ENCODE results near the gene PPP1R9B. TPM values are rescaled to one million over a fixed set of nuclear protein-coding genes. Genes with fewer than 3 reads are reported as not detected.

The PPP1R9B gene
- total and polyA plus RNA-seq, 2 experiments from 2014 or later: 6.2 to 59.4 TPM

DNA sequence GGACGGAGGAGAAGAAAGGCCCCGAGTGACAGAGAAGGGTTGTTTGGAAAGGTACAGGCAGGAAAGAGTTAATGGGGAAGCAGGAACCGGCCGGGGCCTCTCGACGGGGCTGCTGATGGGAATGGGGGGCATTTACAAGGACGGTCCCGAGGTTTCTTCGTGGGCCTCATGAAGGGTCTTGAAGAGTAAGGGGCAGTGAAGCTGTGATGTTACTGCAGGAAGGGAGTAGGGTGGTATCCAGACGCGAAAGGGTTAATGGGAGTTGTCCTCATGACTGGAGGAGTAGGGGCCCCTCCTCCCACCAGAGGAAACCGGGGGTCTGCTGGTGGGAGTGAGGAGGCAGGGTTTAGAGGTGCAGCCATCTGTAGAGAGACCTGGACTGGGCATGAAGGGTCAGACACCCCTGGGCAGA, 54.8 kb downstream of the PPP1R9B start:
- DNase-seq (ENCODE audit: low read depth in 1 of 2, low spot score in 1 of 2): peak in 1 of 2 donors; percentile 46

GRCh38 chr17:50094753-50095619, 55.5 kb downstream of the PPP1R9B start, which contains the start of gene PDK2:
TSS of gene PDK2 (plus strand) at chr17:50095351. CDS start at chr17:50095436, 85 bp downstream.
- Histone ChIP-seq H3K4me3 (peak within 1 kb of the TSS; percentile 72), H3K36me3 (peaks cover 6% of the 10 kb centered on the region), H3K27me3 (no peaks in the 10 kb centered on the region), H3K4me1 (ENCODE audit: low read depth) (peaks cover 3% of the 10 kb centered on the region), H3K27ac (peak within 1 kb of the TSS; percentile 76), H3K9me3 (ENCODE audit: low read depth) (no peaks in the 10 kb centered on the region)
- DNase-seq (ENCODE audit: low read depth in 1 of 2, low spot score in 1 of 2): peak; percentile 97 to 98
- no peak for TF ChIP-seq CTCF (IDR thresholded peaks at IDR 0.05; ENCODE audit: low read depth, low read length)

More for the DNA sequence above, 54.8 kb downstream of the PPP1R9B start:
- Histone ChIP-seq H3K36me3 (peaks cover 6% of the 10 kb centered on the region), H3K27ac (peak overlapping the region; percentile 76), H3K4me3 (peak overlapping the region; percentile 72), H3K4me1 (ENCODE audit: low read depth) (peaks cover 5% of the 10 kb centered on the region), H3K27me3 (no peaks in the 10 kb centered on the region), H3K9me3 (ENCODE audit: low read depth) (no peaks in the 10 kb centered on the region)
- TF ChIP-seq CTCF (IDR thresholded peaks at IDR 0.05; ENCODE audit: low read depth, low read length): no peak

DNA sequence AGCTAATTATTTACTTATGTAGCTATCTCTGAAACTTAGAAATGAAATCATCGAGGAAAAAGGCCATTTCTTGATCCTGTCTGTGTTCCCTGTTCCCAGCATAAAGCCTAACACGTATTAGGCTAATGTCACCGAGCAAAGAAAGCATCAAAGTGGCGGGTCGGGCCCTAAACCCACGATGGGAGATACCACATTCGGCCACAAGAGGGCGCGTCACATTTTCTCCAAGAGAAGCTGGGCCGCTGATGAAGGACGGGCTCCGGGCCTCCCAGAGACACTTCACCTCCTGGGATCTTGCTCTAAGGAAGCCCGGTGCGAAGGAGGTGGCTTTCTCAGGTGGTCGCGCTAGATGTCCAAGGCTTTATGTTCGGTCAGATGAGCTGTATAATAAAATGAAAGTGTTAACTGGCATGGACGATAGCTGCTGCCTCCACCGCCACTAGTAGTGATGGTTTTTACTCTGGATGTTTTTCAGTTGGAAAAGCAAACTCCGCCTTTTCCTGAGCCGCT, 56.2 kb downstream of the PPP1R9B start:
- TF ChIP-seq CTCF (IDR thresholded peaks at IDR 0.05; ENCODE audit: low read depth, low read length): peak; percentile 82
- peak; percentile 90 to 95 for DNase-seq (ENCODE audit: low read depth in 1 of 2, low spot score in 1 of 2)
- Histone ChIP-seq H3K9me3 (ENCODE audit: low read depth) (no peaks in the 10 kb centered on the region), H3K36me3 (peaks cover 6% of the 10 kb centered on the region), H3K4me3 (peak overlapping the region; percentile 10), H3K4me1 (ENCODE audit: low read depth) (peaks cover 3% of the 10 kb centered on the region), H3K27ac (peak overlapping the region; percentile 7), H3K27me3 (no peaks in the 10 kb centered on the region)

DNA sequence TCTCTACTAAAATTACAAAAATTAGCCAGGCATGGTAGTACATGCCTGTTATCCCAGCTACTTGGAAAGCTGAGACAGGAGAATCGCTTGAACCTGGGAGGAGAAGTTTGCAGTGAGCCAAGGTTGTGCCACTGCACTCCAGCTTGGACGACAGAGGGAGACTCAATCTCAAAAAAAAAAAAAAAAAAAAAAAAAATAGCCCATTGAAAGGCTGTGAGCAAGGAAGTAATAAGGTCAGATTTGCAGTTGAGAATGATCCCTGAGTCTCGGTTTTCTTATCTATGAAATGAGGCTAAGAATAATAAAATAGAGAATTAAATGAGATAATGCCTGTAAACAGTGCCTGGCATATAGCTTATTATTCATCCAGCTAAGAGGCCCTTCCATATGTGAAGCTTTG, 56.7 kb downstream of the PPP1R9B start:
- peaks cover 3% of the 10 kb centered on the region for H3K4me1 ChIP-seq (ENCODE audit: low read depth)
- peaks cover 6% of the 10 kb centered on the region for H3K36me3 ChIP-seq
- no peak for DNase-seq (ENCODE audit: low read depth in 1 of 2, low spot score in 1 of 2)
- TF ChIP-seq CTCF (IDR thresholded peaks at IDR 0.05; ENCODE audit: low read depth, low read length): no peak
- no peaks in the 10 kb centered on the region for H3K9me3 ChIP-seq (ENCODE audit: low read depth)
- no peak overlapping the region for H3K4me3 ChIP-seq
- no peaks in the 10 kb centered on the region for H3K27me3 ChIP-seq
- no peak overlapping the region for H3K27ac ChIP-seq

DNA sequence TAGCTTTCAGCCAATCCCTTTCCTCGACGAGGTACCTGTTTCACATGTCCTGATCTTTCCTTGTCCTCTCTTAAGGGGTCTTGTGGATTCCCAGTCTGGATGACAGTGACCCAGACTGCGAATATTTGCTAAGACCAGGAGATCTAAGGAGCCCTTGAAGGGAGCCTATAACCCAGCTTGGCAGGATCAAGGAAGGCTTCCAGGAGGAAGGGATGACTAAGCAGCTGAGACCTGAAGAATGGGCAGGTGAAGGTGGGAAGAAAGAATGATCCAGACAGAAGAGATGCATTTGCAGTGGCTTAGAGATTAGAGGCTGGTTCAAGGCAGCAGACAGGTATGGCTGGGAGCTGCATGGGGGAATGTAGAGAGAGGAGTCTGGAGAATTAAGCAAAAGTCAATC, 57.2 kb downstream of the PPP1R9B start:
- TF ChIP-seq CTCF (IDR thresholded peaks at IDR 0.05; ENCODE audit: low read depth, low read length): no peak
- peaks cover 3% of the 10 kb centered on the region for H3K4me1 ChIP-seq (ENCODE audit: low read depth)
- H3K27me3 ChIP-seq: no peaks in the 10 kb centered on the region
- H3K9me3 ChIP-seq (ENCODE audit: low read depth): no peaks in the 10 kb centered on the region
- H3K36me3 ChIP-seq: peaks cover 5% of the 10 kb centered on the region
- no peak for DNase-seq (ENCODE audit: low read depth in 1 of 2, low spot score in 1 of 2)
- H3K27ac ChIP-seq: no peak overlapping the region
- no peak overlapping the region for H3K4me3 ChIP-seq
